ENCODE results near the gene NIFK.
"Not testable (repeated sequence)": the region's sequence is repeated elsewhere in the genome, so short reads cannot be mapped to it uniquely, and the experiment has no call there.

Gene NIFK

GRCh38 chr2:121694398-121695170 lies 42.1 kb downstream of the NIFK start:
- no peak for DNase-seq

- DNase-seq: not testable (repeated sequence)
Observed at GRCh38 chr2:121690572-121690971, 46.1 kb downstream of the NIFK start.

DNA sequence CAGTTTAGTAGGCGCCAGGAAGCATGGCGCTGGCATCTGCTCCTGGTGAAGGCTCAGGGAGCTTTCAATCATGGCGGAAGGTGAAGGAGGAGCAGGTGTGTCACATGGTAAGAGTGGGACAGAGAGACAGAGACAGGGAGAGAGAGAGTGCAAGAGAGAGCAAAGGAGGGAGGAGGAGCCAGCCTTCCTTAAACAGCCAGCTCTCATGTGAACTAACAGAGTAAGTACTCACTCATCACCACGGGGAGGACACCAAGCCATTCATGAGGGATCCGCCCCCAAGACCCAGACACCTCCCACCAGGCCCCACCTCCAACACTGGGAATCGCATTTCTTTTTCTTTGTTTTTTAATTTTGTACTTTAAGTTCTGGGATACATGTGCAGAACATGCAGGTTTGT lies 46.6 kb downstream of the NIFK start:
- DNase-seq: no peak

DNA sequence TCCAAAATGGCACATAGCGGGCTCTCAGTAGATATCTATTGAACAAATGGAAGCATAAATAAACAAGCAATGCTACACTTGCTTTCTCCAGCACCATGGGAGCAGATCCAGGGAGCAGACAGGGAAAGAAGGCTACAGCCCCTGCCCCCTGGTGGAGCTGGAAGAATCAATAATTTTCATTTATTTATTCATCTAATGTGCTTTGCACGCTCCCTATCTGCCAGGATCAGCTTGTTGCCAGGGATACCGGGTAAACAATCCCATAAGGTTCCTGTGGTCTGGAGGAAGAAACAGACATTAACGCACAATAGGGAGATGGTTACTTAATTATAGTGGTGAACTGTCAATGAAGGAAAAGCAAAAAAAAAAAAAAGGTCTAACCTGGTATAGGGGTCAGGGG lies 47.3 kb downstream of the NIFK start:
- DNase-seq: no peak

- no peak for DNase-seq
Observed at GRCh38 chr2:121688820-121689219, 47.9 kb downstream of the NIFK start.

- DNase-seq: no peak
Observed at GRCh38 chr2:121686902-121687301, 49.8 kb downstream of the NIFK start.

DNA sequence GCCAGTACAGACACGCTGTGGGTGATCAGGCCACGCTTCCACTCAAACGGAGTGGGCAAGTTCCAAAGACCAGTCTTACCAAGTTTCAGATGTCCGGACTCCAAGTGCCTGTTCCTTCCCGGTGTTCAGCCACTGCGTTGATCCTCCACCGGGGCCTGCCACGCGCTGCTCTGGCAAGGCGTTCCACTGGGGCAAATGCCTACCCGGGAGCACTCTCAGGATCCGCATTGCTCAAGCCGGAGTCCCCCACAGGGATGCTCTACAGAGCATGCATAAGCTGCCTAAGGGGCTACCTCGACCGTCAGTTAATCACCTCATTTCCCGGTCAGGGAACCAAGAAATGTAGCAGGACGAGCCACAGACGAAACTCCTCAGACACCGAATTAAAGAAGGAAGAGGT lies 50.5 kb downstream of the NIFK start:
- DNase-seq: no peak

- DNase-seq: no peak
Observed at GRCh38 chr2:121682396-121683298, 54.0 kb downstream of the NIFK start.

DNA sequence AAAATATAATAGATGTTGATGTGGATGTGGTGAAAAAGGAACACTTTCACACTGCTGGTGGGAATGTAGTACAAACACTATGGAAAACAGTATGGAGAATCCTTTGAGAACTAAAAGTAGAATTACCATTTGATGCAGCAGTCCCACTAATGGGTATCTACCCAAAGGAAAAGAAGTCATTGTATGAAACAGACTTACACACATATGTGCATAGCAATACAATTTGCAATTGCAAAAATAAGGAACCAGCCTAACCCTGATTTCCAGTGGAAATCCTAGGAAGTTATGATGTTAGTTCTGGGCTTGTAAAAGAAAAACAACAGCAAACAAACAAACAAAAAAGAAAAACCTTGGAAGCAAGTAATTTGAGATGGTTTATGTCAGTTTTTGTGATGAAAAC lies 58.8 kb downstream of the NIFK start:
- DNase-seq: no peak

All from CD4-positive, alpha-beta T cell treated with Interleukin-17A for 1 hour (primary cell).